HEK293 (cell line): ENCODE measurements around the gene DNM1.

Experiments used
- HOXC10 ChIP-seq: sonication (generic); formaldehyde crosslinking; IDR thresholded peaks from 2 replicates; pipeline ENCODE4 v1.8.1; 2023; ENCODE audit warnings: mild to moderate bottlenecking, missing genetic modification reagents
- KLF10 ChIP-seq: fragments of 450-650 bp; IDR thresholded peaks from 2 replicates; pipeline ENCODE4 v1.5.1; 2018; ENCODE audit warnings: missing biosample characterization, mild to moderate bottlenecking, missing genetic modification characterization
- KLF16 ChIP-seq: fragments of 450-650 bp; formaldehyde crosslinking; IDR thresholded peaks from 2 replicates; pipeline ENCODE4 v1.5.1; 2017; ENCODE audit warnings: missing biosample characterization, missing genetic modification characterization
- KLF7 ChIP-seq: fragments of 450-650 bp; formaldehyde crosslinking; IDR thresholded peaks from 2 replicates; pipeline ENCODE4 v1.5.1; 2016; ENCODE audit warnings: missing biosample characterization, missing genetic modification characterization, borderline replicate concordance
- PRDM1 ChIP-seq: fragments of 450-650 bp; formaldehyde crosslinking; IDR thresholded peaks from 2 replicates; pipeline ENCODE4; 2016; ENCODE audit warnings: missing biosample characterization, missing genetic modification characterization
- SCRT1 ChIP-seq: fragments of 450-650 bp; formaldehyde crosslinking; IDR thresholded peaks from 2 replicates; pipeline ENCODE4 v1.5.1; 2016; ENCODE audit warnings: missing biosample characterization, missing genetic modification characterization, borderline replicate concordance
- WT1 ChIP-seq: fragments of 450-650 bp; formaldehyde crosslinking; IDR thresholded peaks from 2 replicates; pipeline ENCODE4 v1.5.1; 2016; ENCODE audit warnings: missing biosample characterization, missing genetic modification characterization
- ZBTB8A ChIP-seq: fragments of 450-650 bp; formaldehyde crosslinking; IDR thresholded peaks from 2 replicates; pipeline ENCODE4 v1.5.1; 2016; ENCODE audit warnings: missing biosample characterization, missing genetic modification characterization
- ZFP69B ChIP-seq: fragments of 450-650 bp; formaldehyde crosslinking; IDR thresholded peaks from 2 replicates; pipeline ENCODE4 v1.5.1; 2016; ENCODE audit warnings: missing biosample characterization, missing genetic modification characterization
- ZNF112 ChIP-seq: fragments of 450-650 bp; formaldehyde crosslinking; IDR thresholded peaks from 2 replicates; pipeline ENCODE4 v1.5.0; 2017; ENCODE audit warnings: missing biosample characterization, missing genetic modification characterization
- ZNF146 ChIP-seq: fragments of 450-650 bp; formaldehyde crosslinking; IDR thresholded peaks from 2 replicates; pipeline ENCODE4 v1.5.1; 2016; ENCODE audit warnings: missing biosample characterization, missing genetic modification characterization
- ZNF174 ChIP-seq: fragments of 450-650 bp; formaldehyde crosslinking; IDR thresholded peaks from 2 replicates; pipeline ENCODE4 v1.5.0; 2017; ENCODE audit warnings: missing biosample characterization, mild to moderate bottlenecking, missing genetic modification characterization
- ZNF202 ChIP-seq: fragments of 450-650 bp; formaldehyde crosslinking; IDR thresholded peaks from 2 replicates; pipeline ENCODE4 v1.5.1; 2016; ENCODE audit warnings: missing biosample characterization, missing genetic modification characterization, borderline replicate concordance
- ZNF24 ChIP-seq: fragments of 450-650 bp; formaldehyde crosslinking; IDR thresholded peaks from 2 replicates; pipeline ENCODE4 v1.5.1; 2016; ENCODE audit warnings: missing biosample characterization, missing genetic modification characterization
- ZNF394 ChIP-seq: fragments of 450-650 bp; formaldehyde crosslinking; IDR thresholded peaks from 2 replicates; pipeline ENCODE4 v1.5.1; 2016; ENCODE audit warnings: missing biosample characterization, missing genetic modification characterization, mild to moderate bottlenecking, moderate library complexity, borderline replicate concordance
- ZNF416 ChIP-seq: fragments of 450-650 bp; formaldehyde crosslinking; IDR thresholded peaks from 2 replicates; pipeline ENCODE4 v1.5.1; 2016; ENCODE audit warnings: missing biosample characterization, missing genetic modification characterization
- ZNF510 ChIP-seq: fragments of 450-650 bp; formaldehyde crosslinking; IDR thresholded peaks from 2 replicates; pipeline ENCODE4 v1.5.1; 2018; ENCODE audit warnings: mild to moderate bottlenecking, missing genetic modification characterization, missing biosample characterization; ENCODE audit not compliant: insufficient replicate concordance
- ZNF530 ChIP-seq: fragments of 450-650 bp; formaldehyde crosslinking; IDR thresholded peaks from 2 replicates; pipeline ENCODE4 v1.5.1; 2016; ENCODE audit warnings: low read depth, missing biosample characterization, missing genetic modification characterization
- ZNF544 ChIP-seq: fragments of 450-650 bp; formaldehyde crosslinking; IDR thresholded peaks from 2 replicates; pipeline ENCODE4 v1.5.0; 2017; ENCODE audit warnings: missing biosample characterization, missing genetic modification characterization
- ZNF555 ChIP-seq: fragments of 450-650 bp; formaldehyde crosslinking; conservative IDR thresholded peaks from 2 replicates; pipeline ENCODE4 v1.5.1; 2017; ENCODE audit warnings: missing biosample characterization, mild to moderate bottlenecking, missing genetic modification characterization, inconsistent platforms
- ZNF596 ChIP-seq: fragments of 450-650 bp; IDR thresholded peaks from 2 replicates; pipeline ENCODE4 v1.5.0; 2018; ENCODE audit warnings: missing biosample characterization, mild to moderate bottlenecking, missing genetic modification characterization, moderate library complexity
- ZNF629 ChIP-seq: fragments of 450-650 bp; formaldehyde crosslinking; IDR thresholded peaks from 2 replicates; pipeline ENCODE4 v1.5.1; 2017; ENCODE audit warnings: missing biosample characterization, missing genetic modification characterization
- ZNF654 ChIP-seq: fragments of 450-650 bp; formaldehyde crosslinking; IDR thresholded peaks from 2 replicates; pipeline ENCODE4 v1.5.1; 2016; ENCODE audit warnings: low read depth, missing biosample characterization, missing genetic modification characterization
- ZNF664 ChIP-seq: fragments of 450-650 bp; formaldehyde crosslinking; IDR thresholded peaks from 2 replicates; pipeline ENCODE4 v1.5.1; 2016; ENCODE audit warnings: missing biosample characterization, missing genetic modification characterization
- ZNF670 ChIP-seq: fragments of 450-650 bp; formaldehyde crosslinking; IDR thresholded peaks from 2 replicates; pipeline ENCODE4 v1.5.1; 2016; ENCODE audit warnings: missing biosample characterization, missing genetic modification characterization, low read depth
- ZNF701 ChIP-seq: fragments of 450-650 bp; formaldehyde crosslinking; IDR thresholded peaks from 2 replicates; pipeline ENCODE4 v1.5.1; 2016; ENCODE audit warnings: missing biosample characterization, missing genetic modification characterization
- ZNF768 ChIP-seq: fragments of 450-650 bp; formaldehyde crosslinking; IDR thresholded peaks from 2 replicates; pipeline ENCODE4 v1.5.1; 2018; ENCODE audit warnings: missing biosample characterization, mild to moderate bottlenecking, missing genetic modification characterization
- TF ChIP-seq, protein P1 (sequence below): fragments of 450-650 bp; formaldehyde crosslinking; conservative IDR thresholded peaks from 2 replicates; pipeline ENCODE4 v1.5.1; 2016; ENCODE audit warnings: low read depth, missing biosample characterization, missing genetic modification characterization
- TF ChIP-seq, protein P2 (sequence below): fragments of 450-650 bp; formaldehyde crosslinking; IDR thresholded peaks from 2 replicates; pipeline ENCODE4 v1.5.1; 2016; ENCODE audit warnings: missing biosample characterization, missing genetic modification characterization
- TF ChIP-seq, protein P3 (sequence below): fragments of 450-650 bp; formaldehyde crosslinking; IDR thresholded peaks from 2 replicates; pipeline ENCODE4 v1.5.1; 2016; ENCODE audit warnings: missing biosample characterization, missing genetic modification characterization
- TF ChIP-seq, protein P4 (sequence below): fragments of 450-650 bp; formaldehyde crosslinking; optimal IDR thresholded peaks from 2 replicates; pipeline ENCODE3; 2016; ENCODE audit warnings: missing biosample characterization, mild to moderate bottlenecking, missing genetic modification characterization

DNM1 gene

DNA sequence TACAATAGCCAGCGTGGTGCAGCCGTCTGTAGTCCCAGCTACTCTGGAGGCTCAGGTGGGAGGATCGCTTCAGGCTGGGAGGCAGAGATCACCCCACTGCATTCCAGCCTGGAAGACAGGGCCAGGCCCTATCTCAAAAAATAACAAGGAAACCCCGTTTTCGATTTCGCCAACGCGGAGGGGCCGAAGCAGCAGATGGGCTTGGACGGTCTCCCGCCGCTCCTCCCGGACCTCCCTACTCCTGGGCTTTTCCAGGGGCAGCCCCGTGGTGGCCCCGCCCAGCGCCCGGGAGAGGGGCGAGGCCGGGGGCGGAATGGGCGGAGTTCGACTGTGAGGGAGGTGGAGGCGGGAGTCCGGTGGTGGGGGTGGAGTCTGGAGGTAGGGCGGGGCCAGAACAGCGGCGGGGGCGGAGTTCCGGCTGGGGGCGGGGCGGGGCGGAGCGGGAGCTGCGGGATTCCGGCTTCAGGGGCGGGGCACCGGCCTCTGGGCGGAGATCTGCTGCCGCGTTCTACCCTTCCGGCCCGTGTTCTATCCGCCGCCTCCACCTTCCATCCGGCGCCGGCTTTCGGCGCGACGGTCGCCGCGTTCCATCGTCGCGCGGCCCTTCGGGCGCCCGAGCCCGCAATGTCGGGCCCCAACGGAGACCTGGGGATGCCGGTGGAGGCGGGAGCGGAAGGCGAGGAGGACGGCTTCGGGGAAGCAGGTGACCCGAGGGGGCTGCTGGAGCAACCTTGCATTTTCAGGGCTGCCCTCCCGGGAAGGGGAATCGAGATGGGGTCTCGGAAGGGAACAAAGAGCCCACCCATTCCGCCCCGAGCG lies 43.2 kb upstream of the DNM1 start, which contains the start of gene BBLN (continued):
- peak; percentile 92 for TF ChIP-seq ZNF394
- TF ChIP-seq KLF7 (tag by site-specific recombination), result 0 out of 2 replicates have a peak, but pooled peaks have one; percentile 35
- TF ChIP-seq ZNF416 (tag by site-specific recombination), result no peak
- TF ChIP-seq ZNF596 (tag by site-specific recombination), result no peak
- TF ChIP-seq ZNF701 (tag by site-specific recombination), result no peak
- TF ChIP-seq, protein P1, sequence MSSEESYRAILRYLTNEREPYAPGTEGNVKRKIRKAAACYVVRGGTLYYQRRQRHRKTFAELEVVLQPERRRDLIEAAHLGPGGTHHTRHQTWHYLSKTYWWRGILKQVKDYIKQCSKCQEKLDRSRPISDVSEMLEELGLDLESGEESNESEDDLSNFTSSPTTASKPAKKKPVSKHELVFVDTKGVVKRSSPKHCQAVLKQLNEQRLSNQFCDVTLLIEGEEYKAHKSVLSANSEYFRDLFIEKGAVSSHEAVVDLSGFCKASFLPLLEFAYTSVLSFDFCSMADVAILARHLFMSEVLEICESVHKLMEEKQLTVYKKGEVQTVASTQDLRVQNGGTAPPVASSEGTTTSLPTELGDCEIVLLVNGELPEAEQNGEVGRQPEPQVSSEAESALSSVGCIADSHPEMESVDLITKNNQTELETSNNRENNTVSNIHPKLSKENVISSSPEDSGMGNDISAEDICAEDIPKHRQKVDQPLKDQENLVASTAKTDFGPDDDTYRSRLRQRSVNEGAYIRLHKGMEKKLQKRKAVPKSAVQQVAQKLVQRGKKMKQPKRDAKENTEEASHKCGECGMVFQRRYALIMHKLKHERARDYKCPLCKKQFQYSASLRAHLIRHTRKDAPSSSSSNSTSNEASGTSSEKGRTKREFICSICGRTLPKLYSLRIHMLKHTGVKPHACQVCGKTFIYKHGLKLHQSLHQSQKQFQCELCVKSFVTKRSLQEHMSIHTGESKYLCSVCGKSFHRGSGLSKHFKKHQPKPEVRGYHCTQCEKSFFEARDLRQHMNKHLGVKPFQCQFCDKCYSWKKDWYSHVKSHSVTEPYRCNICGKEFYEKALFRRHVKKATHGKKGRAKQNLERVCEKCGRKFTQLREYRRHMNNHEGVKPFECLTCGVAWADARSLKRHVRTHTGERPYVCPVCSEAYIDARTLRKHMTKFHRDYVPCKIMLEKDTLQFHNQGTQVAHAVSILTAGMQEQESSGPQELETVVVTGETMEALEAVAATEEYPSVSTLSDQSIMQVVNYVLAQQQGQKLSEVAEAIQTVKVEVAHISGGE (tag by site-specific recombination), result peak; percentile 82
- no peak for TF ChIP-seq ZNF530 (tag by site-specific recombination)
- no peak for TF ChIP-seq ZNF555
- TF ChIP-seq ZNF24 (tag by site-specific recombination), result peak; percentile 40; the same call in 1 of the 2 replicates
- no peak for TF ChIP-seq ZNF146 (tag by site-specific recombination)
- TF ChIP-seq ZFP69B (tag by site-specific recombination), result no peak
- TF ChIP-seq PRDM1 (tag by site-specific recombination), result no peak
- no peak for TF ChIP-seq HOXC10 (CRISPR knock-in tag)
- no peak for TF ChIP-seq SCRT1 (tag by site-specific recombination)
- no peak for TF ChIP-seq ZNF544 (tag by site-specific recombination)
- TF ChIP-seq ZNF174 (tag by site-specific recombination), result no peak
- TF ChIP-seq KLF10 (tag by site-specific recombination), result peak; percentile 48; the same call in 1 of the 2 replicates
- peak; percentile 90 for TF ChIP-seq ZBTB8A
- no peak for TF ChIP-seq ZNF510 (tag by site-specific recombination)
- no peak for TF ChIP-seq ZNF670 (tag by site-specific recombination)
- no peak for TF ChIP-seq ZNF768 (tag by site-specific recombination)
- TF ChIP-seq ZNF664 (tag by site-specific recombination), result no peak
- TF ChIP-seq KLF16 (tag by site-specific recombination), result no peak
- TF ChIP-seq ZNF112 (tag by site-specific recombination), result no peak
- TF ChIP-seq ZNF654, result no peak
- TF ChIP-seq WT1, result peak; percentile 62; the same call in 1 of the 2 replicates
- TF ChIP-seq ZNF629 (tag by site-specific recombination), result 0 out of 2 replicates have a peak, but pooled peaks have one; percentile 19
- TF ChIP-seq, protein P2, sequence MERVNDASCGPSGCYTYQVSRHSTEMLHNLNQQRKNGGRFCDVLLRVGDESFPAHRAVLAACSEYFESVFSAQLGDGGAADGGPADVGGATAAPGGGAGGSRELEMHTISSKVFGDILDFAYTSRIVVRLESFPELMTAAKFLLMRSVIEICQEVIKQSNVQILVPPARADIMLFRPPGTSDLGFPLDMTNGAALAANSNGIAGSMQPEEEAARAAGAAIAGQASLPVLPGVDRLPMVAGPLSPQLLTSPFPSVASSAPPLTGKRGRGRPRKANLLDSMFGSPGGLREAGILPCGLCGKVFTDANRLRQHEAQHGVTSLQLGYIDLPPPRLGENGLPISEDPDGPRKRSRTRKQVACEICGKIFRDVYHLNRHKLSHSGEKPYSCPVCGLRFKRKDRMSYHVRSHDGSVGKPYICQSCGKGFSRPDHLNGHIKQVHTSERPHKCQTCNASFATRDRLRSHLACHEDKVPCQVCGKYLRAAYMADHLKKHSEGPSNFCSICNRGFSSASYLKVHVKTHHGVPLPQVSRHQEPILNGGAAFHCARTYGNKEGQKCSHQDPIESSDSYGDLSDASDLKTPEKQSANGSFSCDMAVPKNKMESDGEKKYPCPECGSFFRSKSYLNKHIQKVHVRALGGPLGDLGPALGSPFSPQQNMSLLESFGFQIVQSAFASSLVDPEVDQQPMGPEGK (tag by site-specific recombination), result peak; percentile 92
- TF ChIP-seq, protein P3, sequence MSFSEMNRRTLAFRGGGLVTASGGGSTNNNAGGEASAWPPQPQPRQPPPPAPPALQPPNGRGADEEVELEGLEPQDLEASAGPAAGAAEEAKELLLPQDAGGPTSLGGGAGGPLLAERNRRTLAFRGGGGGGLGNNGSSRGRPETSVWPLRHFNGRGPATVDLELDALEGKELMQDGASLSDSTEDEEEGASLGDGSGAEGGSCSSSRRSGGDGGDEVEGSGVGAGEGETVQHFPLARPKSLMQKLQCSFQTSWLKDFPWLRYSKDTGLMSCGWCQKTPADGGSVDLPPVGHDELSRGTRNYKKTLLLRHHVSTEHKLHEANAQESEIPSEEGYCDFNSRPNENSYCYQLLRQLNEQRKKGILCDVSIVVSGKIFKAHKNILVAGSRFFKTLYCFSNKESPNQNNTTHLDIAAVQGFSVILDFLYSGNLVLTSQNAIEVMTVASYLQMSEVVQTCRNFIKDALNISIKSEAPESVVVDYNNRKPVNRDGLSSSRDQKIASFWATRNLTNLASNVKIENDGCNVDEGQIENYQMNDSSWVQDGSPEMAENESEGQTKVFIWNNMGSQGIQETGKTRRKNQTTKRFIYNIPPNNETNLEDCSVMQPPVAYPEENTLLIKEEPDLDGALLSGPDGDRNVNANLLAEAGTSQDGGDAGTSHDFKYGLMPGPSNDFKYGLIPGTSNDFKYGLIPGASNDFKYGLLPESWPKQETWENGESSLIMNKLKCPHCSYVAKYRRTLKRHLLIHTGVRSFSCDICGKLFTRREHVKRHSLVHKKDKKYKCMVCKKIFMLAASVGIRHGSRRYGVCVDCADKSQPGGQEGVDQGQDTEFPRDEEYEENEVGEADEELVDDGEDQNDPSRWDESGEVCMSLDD (tag by site-specific recombination), result 0 out of 2 replicates have a peak, but pooled peaks have one; percentile 35
- TF ChIP-seq ZNF202 (tag by site-specific recombination), result no peak
- TF ChIP-seq, protein P4, sequence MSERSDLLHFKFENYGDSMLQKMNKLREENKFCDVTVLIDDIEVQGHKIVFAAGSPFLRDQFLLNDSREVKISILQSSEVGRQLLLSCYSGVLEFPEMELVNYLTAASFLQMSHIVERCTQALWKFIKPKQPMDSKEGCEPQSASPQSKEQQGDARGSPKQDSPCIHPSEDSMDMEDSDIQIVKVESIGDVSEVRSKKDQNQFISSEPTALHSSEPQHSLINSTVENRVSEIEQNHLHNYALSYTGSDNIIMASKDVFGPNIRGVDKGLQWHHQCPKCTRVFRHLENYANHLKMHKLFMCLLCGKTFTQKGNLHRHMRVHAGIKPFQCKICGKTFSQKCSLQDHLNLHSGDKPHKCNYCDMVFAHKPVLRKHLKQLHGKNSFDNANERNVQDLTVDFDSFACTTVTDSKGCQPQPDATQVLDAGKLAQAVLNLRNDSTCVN (tag by site-specific recombination), result peak; percentile 63
